Neural cell (in vitro differentiated cells): ENCODE measurements around the gene MRPL4.

Experiments
- EP300 ChIP-seq: fragments of 450-650 bp; conservative IDR thresholded peaks from 2 replicates; pipeline ENCODE4 v1.6.1; 2014; ENCODE audit warnings: antibody characterized with exemption, mild to moderate bottlenecking, moderate library complexity; ENCODE audit not compliant: poor library complexity, severe bottlenecking
- POLR2AphosphoS5 ChIP-seq: IDR thresholded peaks from 2 replicates; pipeline ENCODE4 v1.6.1; 2012
- RAD21 ChIP-seq: fragments of 450-650 bp; conservative IDR thresholded peaks from 2 replicates; pipeline ENCODE4 v1.6.1; 2014; ENCODE audit warnings: antibody characterized with exemption, mild to moderate bottlenecking, moderate library complexity
- TAF1 ChIP-seq: IDR thresholded peaks from 2 replicates; pipeline ENCODE4 v1.6.1; 2012; ENCODE audit warnings: low read depth
- TF ChIP-seq, protein P1 (sequence below): fragments of 450-650 bp; IDR thresholded peaks from 2 replicates; pipeline ENCODE4 v1.5.1; 2014; ENCODE audit warnings: antibody characterized with exemption, mild to moderate bottlenecking, moderate library complexity; ENCODE audit not compliant: poor library complexity, severe bottlenecking
- TF ChIP-seq, protein P2 (sequence below): IDR thresholded peaks from 2 replicates; pipeline ENCODE4 v1.6.1; 2012; ENCODE audit warnings: borderline replicate concordance

DNA sequence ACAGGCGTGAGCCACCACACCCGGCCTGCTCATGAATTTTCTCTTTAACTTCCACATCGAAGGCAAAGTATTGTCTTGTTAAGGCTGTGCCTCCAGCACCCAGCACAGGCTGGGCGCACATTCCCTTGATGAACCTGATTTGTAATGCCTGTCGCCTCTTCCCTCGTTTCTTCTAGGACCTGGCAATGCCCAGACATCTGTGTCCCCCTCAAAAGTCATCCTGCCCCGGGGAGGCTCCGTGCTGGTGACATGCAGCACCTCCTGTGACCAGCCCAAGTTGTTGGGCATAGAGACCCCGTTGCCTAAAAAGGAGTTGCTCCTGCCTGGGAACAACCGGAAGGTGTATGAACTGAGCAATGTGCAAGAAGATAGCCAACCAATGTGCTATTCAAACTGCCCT is 22.6 kb downstream of the MRPL4 start:
- TF ChIP-seq, protein P1, sequence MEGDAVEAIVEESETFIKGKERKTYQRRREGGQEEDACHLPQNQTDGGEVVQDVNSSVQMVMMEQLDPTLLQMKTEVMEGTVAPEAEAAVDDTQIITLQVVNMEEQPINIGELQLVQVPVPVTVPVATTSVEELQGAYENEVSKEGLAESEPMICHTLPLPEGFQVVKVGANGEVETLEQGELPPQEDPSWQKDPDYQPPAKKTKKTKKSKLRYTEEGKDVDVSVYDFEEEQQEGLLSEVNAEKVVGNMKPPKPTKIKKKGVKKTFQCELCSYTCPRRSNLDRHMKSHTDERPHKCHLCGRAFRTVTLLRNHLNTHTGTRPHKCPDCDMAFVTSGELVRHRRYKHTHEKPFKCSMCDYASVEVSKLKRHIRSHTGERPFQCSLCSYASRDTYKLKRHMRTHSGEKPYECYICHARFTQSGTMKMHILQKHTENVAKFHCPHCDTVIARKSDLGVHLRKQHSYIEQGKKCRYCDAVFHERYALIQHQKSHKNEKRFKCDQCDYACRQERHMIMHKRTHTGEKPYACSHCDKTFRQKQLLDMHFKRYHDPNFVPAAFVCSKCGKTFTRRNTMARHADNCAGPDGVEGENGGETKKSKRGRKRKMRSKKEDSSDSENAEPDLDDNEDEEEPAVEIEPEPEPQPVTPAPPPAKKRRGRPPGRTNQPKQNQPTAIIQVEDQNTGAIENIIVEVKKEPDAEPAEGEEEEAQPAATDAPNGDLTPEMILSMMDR: no peak
- TF ChIP-seq TAF1 (no peak), RAD21 (no peak), EP300 (no peak), POLR2AphosphoS5 (no peak)
- TF ChIP-seq, protein P2, sequence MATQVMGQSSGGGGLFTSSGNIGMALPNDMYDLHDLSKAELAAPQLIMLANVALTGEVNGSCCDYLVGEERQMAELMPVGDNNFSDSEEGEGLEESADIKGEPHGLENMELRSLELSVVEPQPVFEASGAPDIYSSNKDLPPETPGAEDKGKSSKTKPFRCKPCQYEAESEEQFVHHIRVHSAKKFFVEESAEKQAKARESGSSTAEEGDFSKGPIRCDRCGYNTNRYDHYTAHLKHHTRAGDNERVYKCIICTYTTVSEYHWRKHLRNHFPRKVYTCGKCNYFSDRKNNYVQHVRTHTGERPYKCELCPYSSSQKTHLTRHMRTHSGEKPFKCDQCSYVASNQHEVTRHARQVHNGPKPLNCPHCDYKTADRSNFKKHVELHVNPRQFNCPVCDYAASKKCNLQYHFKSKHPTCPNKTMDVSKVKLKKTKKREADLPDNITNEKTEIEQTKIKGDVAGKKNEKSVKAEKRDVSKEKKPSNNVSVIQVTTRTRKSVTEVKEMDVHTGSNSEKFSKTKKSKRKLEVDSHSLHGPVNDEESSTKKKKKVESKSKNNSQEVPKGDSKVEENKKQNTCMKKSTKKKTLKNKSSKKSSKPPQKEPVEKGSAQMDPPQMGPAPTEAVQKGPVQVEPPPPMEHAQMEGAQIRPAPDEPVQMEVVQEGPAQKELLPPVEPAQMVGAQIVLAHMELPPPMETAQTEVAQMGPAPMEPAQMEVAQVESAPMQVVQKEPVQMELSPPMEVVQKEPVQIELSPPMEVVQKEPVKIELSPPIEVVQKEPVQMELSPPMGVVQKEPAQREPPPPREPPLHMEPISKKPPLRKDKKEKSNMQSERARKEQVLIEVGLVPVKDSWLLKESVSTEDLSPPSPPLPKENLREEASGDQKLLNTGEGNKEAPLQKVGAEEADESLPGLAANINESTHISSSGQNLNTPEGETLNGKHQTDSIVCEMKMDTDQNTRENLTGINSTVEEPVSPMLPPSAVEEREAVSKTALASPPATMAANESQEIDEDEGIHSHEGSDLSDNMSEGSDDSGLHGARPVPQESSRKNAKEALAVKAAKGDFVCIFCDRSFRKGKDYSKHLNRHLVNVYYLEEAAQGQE: no peak
